Measurements from ENCODE around the gene DSCAM.

GRCh38 chr21:40166291-40166843 is 680.6 kb downstream of the DSCAM start:
- no peak for TF ChIP-seq CTCF (IDR thresholded peaks at IDR 0.05 in 2 of 3, conservative IDR thresholded peaks at IDR 0.05 in 1 of 3; ENCODE audit: control insufficient read depth in 2 of 3, extremely low read depth in 1 of 3, insufficient read depth in 1 of 3, low read depth in 3 of 3, low read length in 3 of 3)
- no peak for TF ChIP-seq CREB1 (IDR thresholded peaks at IDR 0.05; ENCODE audit: low read depth)
- no peak for TF ChIP-seq EZH2 (IDR thresholded peaks at IDR 0.05; ENCODE audit: borderline replicate concordance, control insufficient read depth, low read depth, low read length)
- TF ChIP-seq MXI1 (IDR thresholded peaks at IDR 0.05; ENCODE audit: low read depth, low read length): no peak
- TF ChIP-seq ELK1 (IDR thresholded peaks at IDR 0.05; ENCODE audit: low read depth, low read length): no peak

All from GM12878 (cell line).